CD4-positive, alpha-beta T cell treated with Interleukin-17A for 1 hour (primary cell): ENCODE results near the gene SEM1.
A peak's percentile ranks its signal among the peaks of the same experiment; 100 is the strongest.
"Not testable (repeated sequence)": the region's sequence is repeated elsewhere in the genome, so short reads cannot be mapped to it uniquely, and the experiment has no call there.

Experiments used
- DNase-seq: peaks from one replicate; pipeline ENCODE4 v3.0.0-alpha.2; 2020

Gene SEM1

GRCh38 chr7:96700516-96700915, 9.1 kb downstream of the SEM1 start:
- no peak for DNase-seq

DNA sequence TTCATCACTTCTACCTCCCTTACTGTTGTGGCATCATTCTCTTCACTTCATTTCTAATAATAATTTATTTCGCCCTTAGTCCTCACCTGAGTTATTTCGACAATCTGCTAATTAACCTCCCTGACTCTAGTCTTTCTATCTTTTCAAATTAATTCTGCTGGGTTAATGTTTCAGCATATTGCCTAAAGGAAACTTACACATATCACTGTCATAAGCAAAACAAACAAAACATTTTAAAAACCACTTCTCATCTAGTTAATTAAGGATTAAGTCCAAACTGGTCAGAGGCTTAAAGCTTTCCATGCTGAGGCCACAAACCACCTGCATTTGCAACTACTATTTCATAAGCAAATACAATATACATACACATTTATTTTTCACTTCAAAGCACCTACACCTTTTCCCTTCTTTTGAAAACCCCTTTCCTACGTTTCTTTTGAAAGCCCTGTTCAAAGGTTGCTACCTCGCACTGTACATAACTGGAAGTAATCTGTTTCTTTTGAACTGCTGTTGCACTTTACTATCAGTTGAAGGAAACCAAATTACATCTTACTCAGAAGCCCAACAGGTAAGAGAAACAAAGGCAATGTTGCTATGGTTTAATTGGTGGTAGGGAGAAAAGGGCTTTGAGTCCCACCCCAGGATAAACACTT, 10.3 kb downstream of the SEM1 start:
- no peak for DNase-seq

- DNase-seq = not testable (repeated sequence)
These were observed 11.2 kb downstream of the SEM1 start for GRCh38 chr7:96698449-96698848.

GRCh38 chr7:96697822-96698221, 11.8 kb downstream of the SEM1 start:
- no peak for DNase-seq

DNA sequence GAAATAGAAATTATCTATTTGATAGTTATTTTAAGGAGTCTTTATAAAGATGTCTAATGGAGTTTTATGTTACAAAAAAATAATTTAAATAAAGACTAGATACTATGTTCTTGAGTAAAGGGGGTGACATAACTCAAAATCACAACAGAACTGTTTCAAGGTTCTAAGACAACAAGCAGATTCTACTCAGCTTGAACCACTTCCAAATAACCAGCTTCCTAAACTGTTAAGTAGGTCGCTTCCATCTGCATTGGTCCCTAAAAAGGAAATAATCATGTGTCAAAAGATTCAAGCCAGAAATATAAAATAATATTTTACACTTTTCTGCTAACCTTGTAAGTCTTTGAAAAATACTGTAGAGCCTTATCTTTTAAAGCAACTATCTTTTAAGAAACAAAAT, 14.1 kb downstream of the SEM1 start:
- DNase-seq = no peak

- no peak for DNase-seq
These were observed 15.6 kb downstream of the SEM1 start for GRCh38 chr7:96694082-96694481.

GRCh38 chr7:96691702-96692101, 17.9 kb downstream of the SEM1 start:
- DNase-seq = no peak

DNA sequence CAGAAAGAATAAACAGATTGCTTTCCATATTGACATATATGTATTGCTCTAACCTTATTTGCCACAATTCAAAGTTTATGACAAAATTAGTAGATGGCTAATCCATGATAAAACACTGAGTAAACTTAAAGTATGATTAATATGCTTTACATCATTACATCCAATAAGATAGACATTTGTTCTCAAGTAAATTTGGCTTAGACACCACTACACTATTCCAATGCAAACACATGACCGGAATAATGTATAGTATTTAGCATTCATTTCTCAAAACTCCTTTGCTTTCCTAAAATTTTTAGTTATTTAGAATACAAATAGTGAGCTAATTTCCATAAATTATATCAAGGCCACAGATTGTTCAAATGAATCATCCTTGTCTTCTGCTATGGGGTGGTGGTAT, 20.2 kb downstream of the SEM1 start:
- no peak for DNase-seq

DNA sequence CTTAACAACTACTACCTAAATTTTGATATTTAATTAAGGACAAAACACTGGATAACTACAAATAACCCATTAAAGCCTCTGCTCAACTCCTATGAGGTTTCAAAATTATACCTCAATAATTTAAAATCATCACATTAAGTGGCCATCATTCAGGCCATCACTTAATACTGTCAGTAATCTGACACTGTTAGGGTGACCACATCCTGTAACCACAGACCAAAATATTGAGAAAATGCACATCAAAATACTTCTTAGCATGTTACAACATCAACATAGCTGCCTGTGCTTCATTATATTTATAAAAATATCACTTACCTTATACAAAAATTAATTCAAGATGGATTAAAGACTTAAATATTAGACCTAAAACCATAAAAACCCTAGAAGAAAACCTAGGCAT, 23.3 kb downstream of the SEM1 start:
- peak; percentile 28 for DNase-seq

DNA sequence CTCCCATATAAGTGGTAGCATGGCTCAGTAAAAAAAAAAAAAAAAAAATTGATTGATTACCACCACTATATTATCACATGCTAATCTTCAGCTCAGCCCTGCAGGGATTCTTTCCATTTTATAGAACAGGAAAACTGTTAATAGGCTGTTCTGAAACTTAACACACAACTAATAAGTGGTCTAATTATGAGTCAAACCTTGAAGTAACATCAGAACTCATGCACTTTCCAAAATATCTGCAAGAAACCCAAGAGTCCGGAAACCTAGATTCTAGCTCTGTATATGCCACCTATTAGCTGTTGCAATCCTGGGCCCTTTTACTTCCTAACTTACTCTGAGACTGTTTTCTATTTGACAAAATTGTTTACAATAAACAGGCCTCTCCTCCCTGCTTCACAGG, 23.9 kb downstream of the SEM1 start:
- no peak for DNase-seq

- peak; percentile 36 for DNase-seq
These were observed 24.3 kb downstream of the SEM1 start for GRCh38 chr7:96685353-96685752.

DNA sequence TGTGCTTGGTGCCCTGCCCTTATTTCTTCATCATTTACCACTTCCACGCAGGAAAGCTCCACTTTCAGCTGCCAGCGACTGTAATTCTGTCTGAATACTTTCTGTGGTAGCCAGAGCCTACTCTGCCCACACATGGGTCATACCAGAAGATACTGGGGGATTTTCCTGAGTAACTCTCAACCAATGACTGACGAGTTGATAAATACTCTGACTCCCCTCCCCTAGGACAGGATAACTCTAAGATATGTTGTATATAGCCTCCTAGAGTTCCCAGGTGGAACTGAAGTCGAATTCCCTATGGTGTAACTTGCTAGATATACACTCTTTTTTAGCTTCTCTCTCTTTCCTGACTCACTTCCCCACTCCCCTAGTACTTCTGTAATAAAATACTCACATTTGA, 29.8 kb downstream of the SEM1 start:
- no peak for DNase-seq

- no peak for DNase-seq
These were observed 32.7 kb downstream of the SEM1 start for GRCh38 chr7:96676919-96677318.

GRCh38 chr7:96675548-96675947, 34.1 kb downstream of the SEM1 start:
- DNase-seq = no peak

- DNase-seq = no peak
These were observed 35.1 kb downstream of the SEM1 start for GRCh38 chr7:96674565-96674964.

- no peak for DNase-seq
These were observed 37.8 kb downstream of the SEM1 start for GRCh38 chr7:96671854-96672253.

- DNase-seq = no peak
These were observed 39.0 kb downstream of the SEM1 start for GRCh38 chr7:96670338-96671289.

GRCh38 chr7:96669812-96670211, 39.8 kb downstream of the SEM1 start:
- DNase-seq = no peak

DNA sequence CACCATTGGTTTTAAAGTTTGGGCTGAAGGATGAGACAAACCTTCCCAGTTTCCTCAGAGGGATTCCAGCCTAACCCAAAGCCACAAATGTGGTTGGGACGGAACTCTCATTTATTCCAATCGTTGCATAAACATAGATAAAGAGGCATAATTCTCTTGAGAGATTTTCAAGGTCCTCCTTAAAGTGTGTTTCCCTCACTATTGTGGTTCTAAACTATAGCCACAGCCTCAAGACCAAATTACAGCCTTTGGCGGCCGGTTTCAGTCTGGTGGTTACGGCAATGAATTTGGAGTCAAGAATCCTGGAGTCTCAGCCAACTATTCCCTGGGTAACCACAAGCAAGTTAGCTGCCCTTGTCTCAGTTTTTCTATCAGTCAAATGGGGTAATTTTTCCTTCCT, 42.6 kb downstream of the SEM1 start:
- DNase-seq = no peak

- no peak for DNase-seq
These were observed 44.0 kb downstream of the SEM1 start for GRCh38 chr7:96665689-96666088.

- no peak for DNase-seq
These were observed 44.9 kb downstream of the SEM1 start for GRCh38 chr7:96664793-96665192.

GRCh38 chr7:96663871-96664445, 45.7 kb downstream of the SEM1 start:
- no peak for DNase-seq

DNA sequence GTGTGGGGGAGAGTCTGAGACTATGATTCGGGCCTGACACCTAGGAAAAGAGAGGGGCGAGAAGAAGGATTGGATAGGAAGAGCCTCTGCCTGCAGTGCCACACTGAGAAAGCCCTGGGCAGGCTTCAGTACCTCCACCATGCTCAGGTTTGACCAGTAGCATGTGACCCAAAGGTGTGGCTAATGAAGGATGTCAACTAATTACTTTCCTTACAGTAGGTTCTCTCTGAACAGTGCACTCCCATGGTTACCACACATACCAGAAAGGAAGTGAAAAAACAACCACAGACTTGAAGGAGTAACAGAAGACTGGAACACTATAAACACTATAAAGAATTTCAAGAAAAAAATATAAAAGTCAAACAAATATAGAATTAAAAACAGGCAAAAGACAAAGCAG, 46.2 kb downstream of the SEM1 start:
- DNase-seq = no peak

GRCh38 chr7:96662151-96662550, 47.5 kb downstream of the SEM1 start:
- DNase-seq = not testable (repeated sequence)
